ENCODE measurements around the gene PUS7L. TPM values are rescaled to one million over a fixed set of nuclear protein-coding genes. Genes with fewer than 3 reads are reported as not detected.
A peak's percentile ranks its signal among the peaks of the same experiment; 100 is the strongest.

The PUS7L gene
- total and polyA plus RNA-seq, 2 donors (not counting 1 experiment from before 2014, with no cell fraction given): 2.6 to 23.5 TPM

DNA sequence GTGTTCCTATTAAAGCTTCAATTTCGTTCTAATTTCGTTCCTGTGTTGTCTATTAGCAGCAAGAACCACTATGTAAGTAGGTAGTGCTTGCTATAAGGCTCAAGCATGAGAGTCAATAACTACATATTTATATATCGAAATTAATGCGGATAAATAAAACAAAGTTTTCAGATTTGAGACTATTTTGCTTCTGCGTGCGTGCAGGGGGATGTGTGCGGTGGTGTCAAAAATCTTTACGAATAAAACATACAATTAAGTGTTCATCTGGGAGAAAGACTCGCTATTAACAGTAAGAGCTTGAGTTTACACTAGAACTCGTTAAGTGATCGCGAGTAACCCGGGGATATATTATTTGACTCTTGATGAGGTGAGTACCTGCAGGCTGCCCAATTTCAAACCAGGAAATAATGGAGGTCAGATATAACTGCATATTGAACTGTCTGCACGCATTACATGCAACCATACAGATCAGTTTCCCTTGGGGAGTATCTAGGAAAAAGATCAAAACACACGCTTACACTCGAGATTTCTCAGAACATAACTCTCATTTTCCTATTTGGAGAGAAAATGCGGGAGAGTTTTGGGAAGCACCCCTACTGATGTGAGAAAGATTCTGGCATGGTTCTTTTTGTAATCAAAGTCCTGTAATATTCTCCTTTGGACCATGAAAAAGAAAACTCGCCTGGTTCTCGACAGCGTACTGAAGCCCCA is 46.7 kb upstream of the PUS7L start:
- Mint-ChIP-seq H3K9me3 (ENCODE audit: insufficient read depth) (no peaks in the 10 kb centered on the region), H3K4me1 (peaks cover 24% of the 10 kb centered on the region), H3K27me3 (no peaks in the 10 kb centered on the region), H3K27ac (peak overlapping the region; percentile 100), H3K4me3 (peak overlapping the region; percentile 99)
- TF ChIP-seq, protein P1, sequence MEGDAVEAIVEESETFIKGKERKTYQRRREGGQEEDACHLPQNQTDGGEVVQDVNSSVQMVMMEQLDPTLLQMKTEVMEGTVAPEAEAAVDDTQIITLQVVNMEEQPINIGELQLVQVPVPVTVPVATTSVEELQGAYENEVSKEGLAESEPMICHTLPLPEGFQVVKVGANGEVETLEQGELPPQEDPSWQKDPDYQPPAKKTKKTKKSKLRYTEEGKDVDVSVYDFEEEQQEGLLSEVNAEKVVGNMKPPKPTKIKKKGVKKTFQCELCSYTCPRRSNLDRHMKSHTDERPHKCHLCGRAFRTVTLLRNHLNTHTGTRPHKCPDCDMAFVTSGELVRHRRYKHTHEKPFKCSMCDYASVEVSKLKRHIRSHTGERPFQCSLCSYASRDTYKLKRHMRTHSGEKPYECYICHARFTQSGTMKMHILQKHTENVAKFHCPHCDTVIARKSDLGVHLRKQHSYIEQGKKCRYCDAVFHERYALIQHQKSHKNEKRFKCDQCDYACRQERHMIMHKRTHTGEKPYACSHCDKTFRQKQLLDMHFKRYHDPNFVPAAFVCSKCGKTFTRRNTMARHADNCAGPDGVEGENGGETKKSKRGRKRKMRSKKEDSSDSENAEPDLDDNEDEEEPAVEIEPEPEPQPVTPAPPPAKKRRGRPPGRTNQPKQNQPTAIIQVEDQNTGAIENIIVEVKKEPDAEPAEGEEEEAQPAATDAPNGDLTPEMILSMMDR (IDR thresholded peaks at IDR 0.05): no peak
- intact Hi-C loops (cut with micrococcal nuclease): loop anchor here (5.0 kb wide), 1 partner anchor 1323 kb away; no protein-coding TSS in a partner anchor
- CTCF ChIA-PET: interaction anchor here (0.9 to 2.9 kb wide), 7 partner anchors 12 to 77 kb away, joined by 3 to 14 read pairs (median 4); partner anchors contain the start of gene TMEM117
- DNase-seq (peak; percentile 28), ATAC-seq (ENCODE audit: low read depth) (no peak)
- Histone ChIP-seq H3K27me3 (replicated peaks in 1 of 4; ENCODE audit: control extremely low read depth in 1 of 4, control insufficient read depth in 3 of 4, insufficient read depth in 4 of 4, low read length in 3 of 4) (no peaks in the 10 kb centered on the region), H3K27ac (ENCODE audit: low read length in 2 of 2) (peak overlapping the region; percentile 59 to 96), H3K4me1 (ENCODE audit: control insufficient read depth in 2 of 2, insufficient read depth in 2 of 2, low read length in 2 of 2) (peaks cover 11 to 28% of the 10 kb centered on the region in 2 donors), H3K4me3 (ENCODE audit: control extremely low read depth in 1 of 5, extremely low read depth in 1 of 5, insufficient read depth in 1 of 5, low read depth in 2 of 5, low read length in 4 of 5) (peak overlapping the region; percentile 78 to 94 (median 84)), H3K36me3 (replicated peaks in 1 of 2; ENCODE audit: control extremely low read depth in 1 of 2, control insufficient read depth in 1 of 2, extremely low read depth in 1 of 2, insufficient read depth in 2 of 2, low read length in 1 of 2) (peaks cover 7 to 25% of the 10 kb centered on the region in 2 experiments), H3K4me2 (replicated peaks; ENCODE audit: low read depth, low read length, poor library complexity, severe bottlenecking) (peak overlapping the region; percentile 85), H3K79me2 (ENCODE audit: control insufficient read depth, insufficient read depth, low read length) (peaks cover 40% of the 10 kb centered on the region), H3K9me3 (ENCODE audit: control extremely low read depth in 1 of 3, control insufficient read depth in 2 of 3, insufficient read depth in 1 of 3, low read length in 2 of 3) (no peaks in the 10 kb centered on the region), H2AFZ (ENCODE audit: insufficient read depth, low read depth, low read length, poor library complexity, severe bottlenecking) (peak overlapping the region; percentile 92), H4K20me1 (ENCODE audit: control insufficient read depth, insufficient read depth, low read length, poor library complexity, severe bottlenecking) (peaks cover 7% of the 10 kb centered on the region), H3K9ac (ENCODE audit: low read length) (peak overlapping the region; percentile 97)
- 0% methylated on average over 6 of the region's 20 CpGs for WGBS (ENCODE audit: insufficient coverage)
- POLR2A ChIA-PET: interaction anchor here (1.0 to 2.6 kb wide), 3 partner anchors 31 to 77 kb away, joined by 3 to 29 read pairs (median 17); partner anchors contain the start of genes IRAK4, PUS7L and TMEM117

DNA sequence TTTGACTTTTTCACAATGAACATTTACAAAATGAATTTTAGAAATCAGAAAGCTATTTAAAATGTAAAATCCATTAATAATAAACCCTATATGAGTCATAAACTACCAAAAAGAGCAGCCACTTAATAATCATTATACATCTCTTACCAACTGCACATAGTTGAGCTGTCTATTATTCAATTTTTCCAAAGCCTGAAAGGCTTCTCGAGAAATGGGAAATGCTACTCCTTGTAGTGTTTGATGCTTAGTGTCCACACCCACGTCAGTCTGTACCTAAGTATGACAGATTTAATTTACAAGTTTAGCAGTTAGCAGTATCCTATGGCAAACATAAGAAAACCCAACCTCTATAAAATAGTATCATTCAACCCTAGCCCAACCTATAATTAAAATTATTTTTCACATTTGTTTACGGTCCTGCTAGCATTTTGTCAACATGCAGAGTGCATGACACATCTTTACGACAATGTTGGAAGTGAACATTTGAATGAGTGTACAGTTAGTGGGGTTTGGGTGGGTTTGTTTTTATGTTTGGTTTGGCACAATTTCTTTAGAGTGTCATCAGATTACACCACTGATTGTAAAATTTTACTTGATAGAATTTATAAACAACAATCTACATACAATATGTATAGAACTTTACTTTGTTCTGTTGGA is 39.1 kb upstream of the PUS7L start:
- Histone ChIP-seq H3K36me3 (replicated peaks in 1 of 2; ENCODE audit: control extremely low read depth in 1 of 2, control insufficient read depth in 1 of 2, extremely low read depth in 1 of 2, insufficient read depth in 2 of 2, low read length in 1 of 2) (peaks cover 8 to 66% of the 10 kb centered on the region in 2 experiments), H3K4me3 (ENCODE audit: control extremely low read depth in 1 of 5, extremely low read depth in 1 of 5, insufficient read depth in 1 of 5, low read depth in 2 of 5, low read length in 4 of 5) (no peak overlapping the region)
- peaks cover 10% of the 10 kb centered on the region for H3K4me1 Mint-ChIP-seq

More for the DNA sequence above, 39.1 kb upstream of the PUS7L start:
- H3K27me3 ChIP-seq (replicated peaks in 1 of 4; ENCODE audit: control extremely low read depth in 1 of 4, control insufficient read depth in 3 of 4, insufficient read depth in 4 of 4, low read length in 3 of 4): no peaks in the 10 kb centered on the region
- no peak overlapping the region for H3K4me3 Mint-ChIP-seq
- no peak overlapping the region for H3K4me2 ChIP-seq (replicated peaks; ENCODE audit: low read depth, low read length, poor library complexity, severe bottlenecking)
- intact Hi-C loops (cut with micrococcal nuclease): no loop called here
- H3K4me1 ChIP-seq (ENCODE audit: control insufficient read depth in 2 of 2, insufficient read depth in 2 of 2, low read length in 2 of 2): peaks cover 6 to 11% of the 10 kb centered on the region in 2 donors
- no CpG with 5 or more reads among the region's 4 CpGs for WGBS (ENCODE audit: insufficient coverage)
- TF ChIP-seq, protein P1 (IDR thresholded peaks at IDR 0.05): no peak
- no peak for TF ChIP-seq EZH2 (IDR thresholded peaks at IDR 0.05; ENCODE audit: borderline replicate concordance, insufficient read depth, low read depth, low read length, poor library complexity, severe bottlenecking)
- DNase-seq (no peak), ATAC-seq (ENCODE audit: low read depth) (no peak)
- no peak overlapping the region for H3K9ac ChIP-seq (ENCODE audit: low read length)
- POLR2A ChIA-PET: no interaction called here
- no peaks in the 10 kb centered on the region for H3K9me3 Mint-ChIP-seq (ENCODE audit: insufficient read depth)
- no peak overlapping the region for H3K27ac ChIP-seq (ENCODE audit: low read length in 2 of 2)
- no peak overlapping the region for H2AFZ ChIP-seq (ENCODE audit: insufficient read depth, low read depth, low read length, poor library complexity, severe bottlenecking)
- H3K27me3 Mint-ChIP-seq: no peaks in the 10 kb centered on the region
- H3K27ac Mint-ChIP-seq: no peak overlapping the region
- CTCF ChIA-PET: interaction anchor here (1.2 to 1.6 kb wide), 3 partner anchors 9 to 21 kb away, joined by 3 read pairs; no protein-coding TSS in a partner anchor
- H3K79me2 ChIP-seq (ENCODE audit: control insufficient read depth, insufficient read depth, low read length): peaks cover 9% of the 10 kb centered on the region
- H4K20me1 ChIP-seq (ENCODE audit: control insufficient read depth, insufficient read depth, low read length, poor library complexity, severe bottlenecking): no peaks in the 10 kb centered on the region
- no peaks in the 10 kb centered on the region for H3K9me3 ChIP-seq (ENCODE audit: control extremely low read depth in 1 of 3, control insufficient read depth in 2 of 3, insufficient read depth in 1 of 3, low read length in 2 of 3)
